Hippocampal formation (tissue), 2 donors: Measurements from ENCODE around the gene NOD1.
"Not testable (repeated sequence)": the region's sequence is repeated elsewhere in the genome, so short reads cannot be mapped to it uniquely, and the experiment has no call there.

Experiments used
- DNase-seq, 2 donors: peaks; one replicate each; lab custom pipeline; 2025; lab: John Stamatoyannopoulos, UW

NOD1 gene

DNA sequence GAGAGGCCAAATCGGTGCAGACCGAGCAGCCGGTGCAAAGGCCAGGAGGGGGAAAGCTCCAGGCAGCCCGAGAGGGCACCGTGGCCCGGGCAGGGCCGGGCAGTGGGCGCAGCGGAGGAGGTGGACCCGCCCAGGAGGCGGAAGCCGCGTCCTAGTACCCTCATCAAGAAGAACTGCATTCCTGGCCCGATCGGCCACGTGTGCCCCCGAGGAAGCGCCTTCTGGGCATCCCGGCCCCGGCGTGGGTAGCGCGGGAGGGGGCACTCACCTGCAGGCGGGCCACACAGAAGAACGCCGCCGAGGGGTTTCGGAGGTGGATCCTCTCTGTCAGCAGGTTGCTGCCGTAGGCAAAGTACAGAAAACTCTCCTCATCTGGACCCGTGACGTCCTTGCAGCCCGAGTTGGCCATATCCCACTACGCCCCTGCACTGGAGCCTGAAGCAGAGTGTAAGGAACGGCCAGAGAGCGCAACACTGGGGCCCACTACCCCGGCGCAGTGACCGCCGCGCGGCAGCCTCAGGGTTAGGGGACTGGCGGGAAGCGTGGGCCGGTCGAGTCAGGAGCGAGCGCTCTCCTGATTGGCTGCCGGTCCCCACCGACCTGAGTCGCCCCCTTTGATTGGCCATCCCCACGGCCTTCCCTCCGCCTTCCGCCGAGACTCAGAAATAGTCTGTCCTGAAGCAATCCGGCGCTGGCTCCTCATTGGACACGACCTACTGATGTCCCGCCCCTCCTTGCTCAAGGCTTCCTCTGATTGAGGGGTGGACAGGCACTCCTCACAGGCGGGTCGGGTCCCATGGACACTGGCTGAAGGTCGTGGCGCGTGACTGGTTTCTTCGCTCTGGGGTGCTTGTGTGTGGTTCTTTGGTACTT, 26.0 kb upstream of the NOD1 start, which contains the start of gene GGCT:
Gene GGCT, minus strand, starts transcription at position 529 of the 873 bp plus-strand sequence. Its CDS starts 120 bp downstream, at position 409.
- DNase-seq, result peak; percentile 98 to 99

DNA sequence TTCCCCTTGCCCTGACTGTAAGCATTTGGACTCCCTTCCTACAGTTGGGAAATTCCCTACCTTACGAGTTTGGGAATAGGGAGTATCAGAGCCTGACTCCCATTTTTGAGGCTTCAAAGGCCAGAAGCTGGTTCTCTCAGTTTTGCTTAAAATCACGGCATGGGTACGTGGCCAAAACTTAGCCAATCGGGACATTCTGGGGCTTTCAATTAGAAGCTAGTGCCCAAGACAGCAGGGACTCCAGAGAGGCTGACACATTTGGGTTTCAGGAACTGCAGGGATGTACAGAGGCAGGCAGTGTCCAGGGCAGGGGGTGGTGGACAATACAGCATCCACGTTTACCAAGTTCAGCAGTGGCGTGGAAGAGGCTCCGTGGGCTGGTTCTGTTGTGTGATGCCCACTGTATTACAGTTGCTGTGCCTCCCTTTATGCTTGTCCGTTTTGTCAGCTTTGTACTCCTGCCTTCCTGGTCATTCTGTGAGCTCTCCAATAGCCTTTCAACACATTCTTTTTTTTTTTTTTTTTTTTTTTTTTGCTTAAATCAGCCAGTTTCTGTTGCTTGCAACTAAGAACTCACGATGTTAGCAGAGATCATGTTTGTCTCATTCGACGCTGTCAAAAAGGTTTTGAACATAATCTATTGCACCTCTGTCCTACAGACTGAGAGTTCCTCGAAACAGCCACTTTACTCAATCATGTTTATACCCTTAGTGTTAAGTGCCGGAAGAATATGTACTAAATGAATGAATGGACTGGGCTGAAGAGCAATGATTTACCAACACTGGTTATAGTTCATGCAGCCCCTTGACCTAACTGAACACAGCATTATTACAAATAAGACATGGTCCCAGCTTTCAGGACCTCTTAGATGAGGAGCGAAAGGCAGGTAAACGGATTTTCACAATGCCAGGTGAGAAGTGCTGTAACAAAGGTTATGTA, 25.0 kb upstream of the NOD1 start:
- no peak for DNase-seq

DNA sequence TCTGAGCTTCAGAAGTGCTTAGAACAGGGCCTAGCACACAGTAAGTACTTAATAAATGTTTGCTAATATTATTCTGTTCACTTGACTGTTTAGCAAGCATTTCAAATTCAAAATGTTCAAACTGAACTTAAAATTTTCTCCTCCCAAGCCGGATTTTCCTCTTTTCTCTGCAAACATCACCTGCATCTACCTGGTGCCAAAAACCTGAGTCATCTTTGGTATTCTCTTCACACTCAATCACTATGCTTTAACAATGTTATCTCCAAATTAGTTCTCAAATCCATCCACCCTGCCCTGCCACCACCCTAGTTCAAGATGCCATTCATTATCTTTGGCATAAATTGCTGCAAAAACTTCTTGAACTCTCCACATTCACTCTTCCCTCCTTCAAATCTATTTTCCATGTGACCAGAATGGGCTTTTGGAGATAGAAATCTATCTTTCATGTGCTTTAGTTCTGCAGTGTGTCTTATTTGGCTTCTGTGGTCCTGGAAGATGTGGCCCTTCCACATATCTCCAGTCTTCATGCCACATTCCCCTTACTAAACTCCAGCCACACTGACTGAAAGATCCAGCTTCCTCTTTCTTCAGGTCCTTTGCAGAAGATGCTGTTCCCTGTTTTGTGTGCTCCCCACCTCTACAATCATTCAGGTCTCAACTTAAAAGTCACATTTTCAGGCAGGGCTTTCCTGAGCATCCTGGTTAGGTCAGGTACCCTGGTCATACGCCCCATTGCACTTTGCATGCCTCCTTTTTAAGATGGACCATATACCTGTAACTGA, 24.1 kb upstream of the NOD1 start:
- DNase-seq, result no peak

DNA sequence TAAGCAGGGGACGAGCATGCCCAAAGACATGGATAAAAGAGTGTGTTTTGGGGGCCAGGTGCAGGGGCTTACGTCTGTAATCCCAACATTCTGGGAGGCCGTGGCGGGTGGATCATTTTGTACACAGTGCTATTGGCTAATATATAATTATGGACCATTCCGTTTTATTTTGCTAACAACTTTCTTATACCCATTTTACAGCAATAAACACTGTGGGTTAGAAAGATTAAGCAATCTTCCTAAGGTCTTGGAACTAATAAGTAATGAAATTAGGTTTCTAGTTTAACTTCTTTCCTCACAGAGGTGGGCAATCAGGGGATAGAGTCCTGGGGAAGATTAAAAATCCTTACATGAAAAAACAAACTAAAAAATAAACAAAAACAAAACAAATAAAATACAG, 22.7 kb upstream of the NOD1 start:
- no peak for DNase-seq

DNA sequence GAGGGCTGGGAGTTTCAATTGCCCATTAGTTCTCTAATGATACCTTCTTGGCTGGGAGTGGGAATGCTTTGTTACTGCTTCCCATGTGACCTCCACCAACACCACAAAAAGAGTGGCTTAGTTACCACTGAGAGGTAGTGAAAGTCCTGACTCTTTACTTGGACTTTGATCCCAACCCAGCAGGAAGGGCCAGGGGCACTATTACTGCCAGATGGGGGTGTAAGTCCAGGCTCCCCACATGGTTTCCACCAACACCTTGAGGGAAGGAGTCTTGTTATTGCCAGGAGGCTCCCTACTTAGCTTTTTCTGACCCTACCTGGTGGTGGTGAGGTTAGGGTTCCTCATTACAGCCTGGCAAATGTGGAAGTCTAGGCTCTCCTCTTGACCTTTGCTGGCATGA, 14.6 kb upstream of the NOD1 start:
- DNase-seq, result no peak

DNA sequence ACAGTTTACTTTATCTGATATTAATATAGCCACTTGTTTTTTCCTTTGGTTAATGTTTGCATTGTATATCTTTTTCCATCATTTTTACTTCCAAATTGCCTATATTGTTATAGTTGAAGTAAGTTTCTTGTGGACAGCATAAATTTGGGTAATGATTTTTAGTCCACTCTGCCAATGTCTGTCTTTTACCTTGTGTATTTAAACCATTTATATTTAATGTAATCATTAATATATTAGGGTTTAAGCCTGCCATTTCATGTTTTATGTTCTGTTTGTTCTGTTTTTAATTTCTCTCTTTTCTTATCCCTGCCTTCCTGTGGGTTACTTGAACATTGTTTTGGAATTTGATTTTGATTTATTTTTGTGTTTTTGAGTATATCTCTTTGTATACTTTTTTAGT, 12.8 kb upstream of the NOD1 start:
- DNase-seq, result no peak

DNA sequence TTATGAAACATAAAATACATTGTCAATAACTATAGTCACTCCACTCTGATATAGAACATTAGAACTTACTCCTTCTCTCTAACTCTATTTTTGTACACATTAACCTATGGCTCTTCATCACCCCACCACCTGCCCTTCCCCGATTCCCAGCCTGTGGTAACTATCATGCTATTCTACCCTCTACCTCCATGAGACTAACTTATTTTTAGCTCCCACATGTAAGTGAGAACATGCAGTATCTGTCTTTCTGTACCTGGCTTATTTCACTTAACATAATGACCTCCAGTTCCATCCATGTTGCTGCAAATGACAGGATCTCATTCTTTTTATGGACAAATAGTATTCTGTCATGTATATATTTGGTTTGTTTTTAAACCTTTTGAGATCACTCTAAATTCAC, 8.8 kb upstream of the NOD1 start:
- DNase-seq, result no peak

DNA sequence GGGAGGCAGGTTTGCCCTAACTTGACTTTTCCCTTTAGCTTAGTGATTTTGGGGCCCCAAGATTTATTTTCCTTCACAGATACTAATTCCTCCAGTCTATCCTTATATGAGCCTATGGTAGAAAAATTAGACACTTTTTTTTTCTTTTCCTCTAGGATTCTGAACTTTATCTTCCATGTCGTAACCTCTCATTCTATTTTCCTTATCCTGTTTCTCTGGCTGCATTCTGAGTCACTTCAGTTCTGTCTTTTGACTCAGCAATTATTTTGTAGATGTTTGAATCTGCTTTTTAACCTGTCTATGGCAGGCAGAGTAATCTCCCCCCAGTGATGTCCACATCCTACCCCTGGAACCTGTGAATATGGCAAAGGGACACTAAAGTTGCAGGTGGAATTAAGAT, 7.1 kb upstream of the NOD1 start:
- no peak for DNase-seq

DNA sequence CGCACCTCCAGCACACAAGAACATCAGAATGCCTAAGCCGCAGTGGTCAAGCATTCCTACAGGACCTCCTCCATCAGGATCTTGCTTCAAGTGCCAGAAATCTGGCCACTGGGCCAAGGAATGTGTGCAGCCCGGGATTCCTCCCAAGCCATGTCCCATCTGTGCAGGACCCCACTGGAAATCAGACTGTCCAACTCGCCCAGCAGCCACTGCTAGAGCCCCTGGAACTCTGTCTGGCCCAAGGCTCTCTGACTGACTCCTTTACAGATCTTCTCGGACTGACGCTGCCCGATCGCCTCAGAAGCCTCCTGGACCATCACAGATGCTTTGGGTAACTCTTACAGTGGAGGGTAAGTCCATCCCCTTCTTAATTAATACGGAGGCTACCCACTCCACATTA, 2.8 kb upstream of the NOD1 start:
- DNase-seq, result not testable (repeated sequence)

DNA sequence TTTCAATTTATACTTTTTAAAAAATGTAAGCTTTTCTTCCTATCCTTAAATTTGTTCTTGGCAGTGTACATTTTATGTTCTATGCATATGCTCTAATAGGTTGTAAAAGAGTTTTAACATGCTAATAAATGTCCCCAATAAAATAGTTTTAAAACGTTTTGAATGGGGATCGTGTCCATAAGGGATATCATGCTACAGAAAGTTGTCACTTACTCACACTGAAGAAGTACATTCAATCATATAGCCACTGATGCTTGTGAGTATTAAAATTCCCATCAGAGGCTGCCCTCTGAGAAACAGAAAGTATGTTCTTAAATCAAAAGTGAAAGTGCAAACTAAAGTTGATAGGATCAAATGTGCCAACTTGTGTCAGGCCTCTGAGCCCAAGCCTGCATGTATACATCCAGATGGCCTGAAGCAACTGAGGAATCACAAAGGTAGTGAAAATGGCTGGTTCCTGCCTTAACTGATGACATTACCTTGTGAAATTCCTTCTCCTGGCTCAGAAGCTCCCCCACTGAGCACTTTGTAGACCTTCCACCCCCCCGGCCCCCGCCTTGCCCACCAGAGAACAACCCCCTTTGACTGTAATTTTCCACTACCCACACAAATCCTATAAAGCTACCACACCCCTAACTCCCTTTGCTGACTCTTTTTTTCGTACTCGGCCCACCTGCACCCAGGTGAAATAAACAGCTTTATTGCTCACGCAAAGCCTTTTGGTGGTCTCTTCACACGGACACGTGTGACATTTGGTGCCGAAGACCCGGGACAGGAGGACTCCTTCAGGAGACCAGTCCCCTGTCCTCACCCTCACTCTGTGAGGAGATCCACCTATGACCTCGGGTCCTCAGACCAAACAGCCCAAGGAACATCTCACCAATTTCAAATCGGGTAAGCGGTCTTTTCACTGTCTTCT, 877 bp upstream of the NOD1 start:
- no peak for DNase-seq

DNA sequence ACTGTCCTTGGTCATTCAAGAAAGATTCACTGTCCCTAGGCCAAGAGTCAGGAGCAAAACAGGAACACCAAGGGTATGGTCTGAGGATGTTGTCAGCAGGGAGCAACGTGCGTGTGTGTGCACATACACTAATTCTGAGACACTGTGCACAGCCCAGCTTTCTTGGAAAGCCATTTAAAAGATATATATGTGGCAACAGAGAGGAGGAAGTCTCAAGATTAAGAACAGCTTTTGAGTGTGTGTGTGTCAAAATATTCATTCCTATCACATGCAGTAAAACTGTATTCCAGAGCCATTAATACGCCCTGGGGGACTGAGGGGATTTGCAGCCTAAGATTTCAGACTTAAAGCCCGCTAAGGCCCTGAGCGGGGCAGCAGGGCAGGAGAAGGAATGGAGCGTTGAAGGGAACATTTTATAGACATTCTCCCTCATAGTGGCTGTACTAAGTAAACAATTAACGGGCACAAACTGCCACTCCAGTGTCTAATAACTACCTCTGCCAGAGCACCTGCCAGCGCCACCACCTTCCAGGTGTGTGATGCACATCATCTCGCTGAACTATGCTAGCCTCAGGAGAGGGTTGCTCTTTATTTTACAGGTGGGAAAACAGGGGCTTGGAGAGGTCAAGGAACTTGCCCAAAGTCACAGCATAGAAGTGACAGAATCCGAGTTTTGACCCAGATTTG, 2.0 kb downstream of the NOD1 start:
- DNase-seq, result no peak

DNA sequence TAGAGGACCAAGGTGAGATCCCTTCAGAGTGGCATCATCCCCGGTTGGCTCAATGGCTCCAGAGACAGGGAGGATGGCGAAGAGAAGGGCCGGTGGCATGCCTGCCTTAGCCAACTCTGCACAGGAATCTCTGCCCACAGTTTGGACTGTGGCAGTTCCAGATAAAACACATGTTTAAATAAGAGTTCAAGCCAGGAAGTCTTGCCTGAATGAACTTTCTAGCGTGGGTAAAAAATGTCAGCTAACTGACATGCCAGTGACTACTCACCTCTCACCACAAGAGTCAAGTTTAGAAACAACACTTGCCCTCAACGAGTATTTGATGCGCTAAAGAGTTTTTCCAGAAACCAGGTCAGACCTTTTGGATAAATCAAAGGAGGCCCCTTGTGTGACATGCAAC, 3.0 kb downstream of the NOD1 start:
- no peak for DNase-seq

DNA sequence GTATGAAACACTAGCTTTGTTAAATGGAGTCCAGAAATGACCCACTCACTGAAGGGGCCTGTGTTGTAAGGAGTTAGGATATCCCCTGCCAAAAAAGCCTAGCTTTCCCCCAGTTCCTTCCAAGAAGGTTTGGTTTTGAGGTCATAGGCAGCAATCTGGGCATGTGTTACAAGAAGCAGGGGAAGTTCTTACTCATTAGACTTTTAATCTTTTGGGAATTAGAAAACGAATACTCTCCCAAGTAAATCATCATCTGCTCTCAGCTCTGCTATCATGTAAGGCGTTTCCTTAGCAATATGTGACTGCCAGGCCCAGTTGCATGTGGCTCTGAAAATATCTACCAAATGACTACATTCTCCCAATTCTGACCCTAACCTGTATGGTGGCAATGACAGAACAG, 3.7 kb downstream of the NOD1 start:
- no peak for DNase-seq

DNA sequence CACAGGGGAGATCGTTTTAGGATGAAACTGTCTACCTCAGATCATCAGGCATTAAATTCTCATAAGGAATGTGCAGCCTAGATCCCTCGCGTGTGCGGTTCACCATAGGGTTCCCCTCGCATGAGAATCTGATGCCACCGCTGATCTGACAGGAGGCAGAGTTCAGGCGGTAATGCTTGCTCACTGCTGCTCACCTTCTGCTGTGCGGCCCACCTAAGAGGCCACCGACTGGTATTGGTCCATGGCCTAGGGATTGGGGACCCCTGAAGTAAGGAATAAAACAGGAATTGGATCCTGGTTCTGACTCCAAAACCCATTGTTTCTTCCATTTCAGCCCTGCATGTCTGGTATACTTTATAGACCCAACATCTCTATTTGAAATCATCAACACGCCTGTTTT, 4.1 kb downstream of the NOD1 start:
- no peak for DNase-seq

DNA sequence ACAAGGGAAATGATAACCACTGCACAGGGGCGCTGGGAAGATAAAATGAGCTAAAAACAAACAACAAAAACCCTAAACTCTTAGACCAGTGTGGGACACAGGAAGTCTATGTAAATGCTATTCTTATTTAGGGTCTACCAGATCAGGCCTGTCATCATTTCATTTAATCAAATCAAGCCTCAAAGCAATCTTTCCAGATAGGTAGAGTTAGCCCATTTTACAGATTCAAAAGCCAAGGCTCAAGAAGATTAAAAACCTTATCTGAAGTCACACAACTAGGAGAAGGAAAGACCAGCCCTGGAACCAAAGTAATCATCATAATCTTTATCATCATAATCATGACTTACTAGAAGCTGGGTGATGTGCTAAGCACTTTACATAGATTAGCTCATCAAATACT, 4.7 kb downstream of the NOD1 start:
- DNase-seq, result no peak

DNA sequence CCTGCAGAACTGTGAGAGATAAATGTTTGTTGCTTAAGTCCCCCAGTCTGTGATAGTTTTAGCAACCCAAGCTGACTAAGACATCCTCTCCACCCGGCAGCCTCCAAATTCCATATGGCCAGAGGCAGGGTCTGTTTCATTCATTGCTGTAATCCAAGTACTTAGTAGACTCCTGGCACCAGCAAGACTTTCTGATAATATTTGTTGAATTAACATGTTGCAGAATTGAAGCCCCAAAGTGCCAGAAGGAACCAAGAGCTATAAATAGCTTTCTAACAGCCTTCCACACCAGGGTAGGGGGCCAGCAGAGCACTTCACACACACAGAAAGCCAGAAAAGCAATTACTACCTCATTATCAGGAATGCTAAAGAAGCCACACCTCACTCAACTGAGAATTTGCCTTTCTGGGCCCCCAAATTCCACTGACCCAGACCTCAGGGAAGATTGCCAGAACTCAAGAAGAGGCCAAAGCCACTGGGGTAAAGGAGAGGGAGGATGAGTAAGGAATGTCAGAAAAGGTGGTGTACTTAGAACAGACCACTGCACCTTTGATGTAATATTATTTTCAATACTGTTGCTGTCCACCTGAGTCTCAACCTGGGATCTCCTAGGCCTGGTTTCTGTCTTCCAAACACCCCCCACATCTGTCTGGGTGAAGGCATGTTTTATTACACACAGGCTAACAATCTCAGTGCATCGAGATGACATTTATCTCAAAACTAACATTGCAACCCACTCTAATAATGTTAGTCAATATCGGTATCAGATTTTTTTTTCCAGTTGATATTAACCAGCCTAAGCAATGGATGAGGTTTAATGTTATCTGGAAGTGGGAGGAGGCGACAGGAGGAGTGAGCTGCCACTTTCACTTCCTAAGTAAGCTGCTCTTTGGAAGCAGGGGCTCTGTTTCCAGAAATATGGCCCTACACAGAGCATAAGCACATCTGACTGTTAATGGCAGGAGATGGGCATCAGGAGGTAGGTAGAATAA, 5.5 kb downstream of the NOD1 start:
- DNase-seq, result no peak

DNA sequence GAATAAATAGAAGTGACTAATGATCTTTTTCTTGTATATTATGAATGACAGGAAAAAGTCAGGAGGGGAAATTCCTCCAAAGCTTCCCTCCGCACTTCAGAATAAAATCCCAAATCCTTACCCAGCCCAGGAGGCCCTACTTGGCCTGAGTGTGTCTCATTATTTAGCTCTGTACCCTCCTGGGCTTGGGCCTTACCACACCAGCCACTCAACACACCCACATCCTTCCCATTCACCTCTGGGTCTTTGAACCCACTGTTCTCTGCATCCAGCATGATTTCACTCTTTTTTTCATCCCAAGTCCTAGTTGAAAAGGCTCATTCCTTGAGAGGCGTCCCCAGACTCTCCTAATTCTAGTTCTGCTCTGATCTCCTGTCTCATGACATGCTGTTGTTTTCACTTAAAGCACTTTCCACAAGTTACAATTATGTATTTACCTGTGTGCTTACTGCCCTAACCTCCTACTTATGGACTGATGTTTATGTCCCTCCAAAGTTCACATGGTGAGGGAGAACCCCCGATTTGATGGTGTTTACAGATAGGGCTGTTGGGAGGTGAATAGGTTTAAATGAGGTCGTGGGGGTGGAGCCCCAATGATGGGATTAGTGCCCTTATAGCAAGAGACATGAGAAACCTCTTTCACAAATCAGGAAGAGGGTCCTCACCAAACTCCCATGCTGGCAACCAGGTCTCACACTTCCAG, 6.4 kb downstream of the NOD1 start:
- no peak for DNase-seq

DNA sequence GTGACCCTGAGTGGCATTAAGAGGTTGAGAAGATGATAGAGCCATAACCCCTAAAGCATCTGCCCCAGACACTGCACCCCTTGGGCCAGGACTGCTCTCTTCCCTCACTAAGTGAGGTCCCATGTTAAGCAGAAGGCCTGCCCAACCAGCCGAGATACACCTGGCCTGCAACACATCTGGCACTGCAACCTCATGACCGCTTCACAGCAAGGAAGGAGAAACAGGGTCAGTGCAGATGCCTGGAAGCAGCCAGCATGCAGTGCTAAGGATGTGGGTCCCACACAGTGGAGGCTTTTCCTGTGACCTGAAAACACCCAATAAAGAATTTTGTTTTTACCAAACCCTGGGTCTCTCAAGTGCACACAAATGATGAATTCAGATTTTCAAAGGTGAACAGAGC, 7.4 kb downstream of the NOD1 start:
- no peak for DNase-seq

DNA sequence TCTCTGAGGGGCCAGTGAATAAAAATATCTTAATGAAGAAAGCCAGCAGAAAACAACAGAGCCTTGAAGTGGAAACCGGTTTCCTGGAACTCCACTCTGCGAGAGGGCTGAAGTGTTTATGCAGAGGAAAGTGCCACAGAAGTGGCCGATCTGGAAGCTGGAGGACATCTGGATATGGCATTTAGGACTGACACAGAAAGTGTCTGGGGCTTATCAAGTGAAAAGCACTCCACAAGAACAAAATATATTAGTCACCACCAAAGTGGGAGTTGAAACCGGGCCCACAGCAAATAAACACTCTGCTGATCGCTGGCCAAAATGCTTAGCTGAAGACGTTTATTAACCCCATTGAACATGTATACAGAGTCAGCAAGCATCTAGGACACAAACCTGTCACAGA, 7.8 kb downstream of the NOD1 start:
- DNase-seq, result no peak
